Measurements from ENCODE around the gene TMTC1.

The TMTC1 gene

DNA sequence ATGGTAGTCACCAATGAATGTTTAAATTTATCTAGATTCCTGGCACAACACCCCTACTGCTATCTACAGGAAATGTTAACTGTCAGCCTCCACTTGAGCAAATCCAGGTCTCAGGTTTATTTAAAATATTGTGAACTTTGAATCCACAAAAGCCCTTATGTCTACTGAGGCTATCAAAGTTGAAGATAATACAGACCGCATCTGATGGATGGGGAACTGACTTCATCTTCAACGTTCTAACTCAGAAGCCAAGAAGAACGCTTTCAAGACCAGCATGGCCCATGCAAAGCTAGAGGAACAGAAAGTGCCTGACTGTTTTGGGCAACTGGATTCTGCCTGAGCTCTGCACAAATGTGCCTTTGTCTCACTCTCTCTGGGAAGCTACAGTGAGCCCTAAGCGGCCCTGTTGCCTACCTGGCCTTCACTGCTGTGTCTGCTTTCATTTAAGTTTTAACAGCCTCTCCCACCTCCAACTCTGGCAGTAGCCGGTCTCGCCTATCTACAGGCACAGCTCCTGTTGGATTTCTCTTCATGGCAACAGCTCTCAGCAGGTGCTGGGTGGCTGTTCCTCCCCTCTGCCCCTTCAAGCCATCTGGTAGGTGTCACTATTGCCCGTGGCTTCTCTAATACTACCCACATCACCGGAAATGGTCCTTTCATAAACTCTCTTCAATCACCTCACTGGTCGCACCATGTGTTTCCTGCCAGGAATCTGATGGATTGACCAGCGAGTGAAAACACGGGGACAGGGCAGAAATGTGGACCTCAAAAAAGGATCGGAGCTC is 174.1 kb downstream of the TMTC1 start:
- DNase-seq: no peak

DNA sequence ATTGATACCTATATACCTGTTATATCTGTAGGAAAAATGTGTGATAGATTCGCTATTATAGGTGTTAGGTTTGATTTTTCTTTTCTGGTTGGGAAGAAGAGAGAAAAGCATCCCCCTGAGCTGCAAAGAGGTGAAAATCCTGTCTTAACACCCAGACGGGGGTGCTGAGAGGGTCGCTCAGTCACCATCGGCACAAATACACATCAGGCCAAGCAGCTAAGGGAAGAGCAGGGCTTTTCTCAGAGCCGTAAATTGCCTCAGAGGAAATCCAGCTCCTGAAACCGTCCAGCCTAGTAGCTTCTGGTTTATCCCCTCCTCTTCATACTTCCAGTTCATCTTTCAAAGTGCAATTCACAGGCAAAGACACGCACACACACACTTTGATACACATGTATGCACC is 175.2 kb downstream of the TMTC1 start:
- DNase-seq: no peak

DNA sequence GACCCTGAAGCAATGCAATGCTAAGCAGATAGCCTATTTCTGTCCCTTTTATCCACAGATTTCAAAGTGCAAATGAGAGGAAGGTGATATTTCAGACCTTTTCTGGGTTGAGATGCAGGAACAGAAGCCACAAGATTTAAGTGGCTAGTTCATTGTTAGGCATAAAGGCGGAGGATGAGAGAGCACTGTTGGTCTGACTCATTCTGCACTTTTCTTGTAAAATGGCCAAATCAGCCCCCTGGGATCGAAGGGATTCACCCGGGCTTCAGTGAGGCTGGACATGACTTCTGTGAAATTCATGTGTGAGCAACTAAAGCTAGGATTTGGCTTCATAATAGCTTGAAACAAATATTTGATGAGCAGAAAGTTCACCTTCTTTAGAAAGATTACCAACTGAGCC is 184.4 kb downstream of the TMTC1 start:
- DNase-seq: no peak

DNA sequence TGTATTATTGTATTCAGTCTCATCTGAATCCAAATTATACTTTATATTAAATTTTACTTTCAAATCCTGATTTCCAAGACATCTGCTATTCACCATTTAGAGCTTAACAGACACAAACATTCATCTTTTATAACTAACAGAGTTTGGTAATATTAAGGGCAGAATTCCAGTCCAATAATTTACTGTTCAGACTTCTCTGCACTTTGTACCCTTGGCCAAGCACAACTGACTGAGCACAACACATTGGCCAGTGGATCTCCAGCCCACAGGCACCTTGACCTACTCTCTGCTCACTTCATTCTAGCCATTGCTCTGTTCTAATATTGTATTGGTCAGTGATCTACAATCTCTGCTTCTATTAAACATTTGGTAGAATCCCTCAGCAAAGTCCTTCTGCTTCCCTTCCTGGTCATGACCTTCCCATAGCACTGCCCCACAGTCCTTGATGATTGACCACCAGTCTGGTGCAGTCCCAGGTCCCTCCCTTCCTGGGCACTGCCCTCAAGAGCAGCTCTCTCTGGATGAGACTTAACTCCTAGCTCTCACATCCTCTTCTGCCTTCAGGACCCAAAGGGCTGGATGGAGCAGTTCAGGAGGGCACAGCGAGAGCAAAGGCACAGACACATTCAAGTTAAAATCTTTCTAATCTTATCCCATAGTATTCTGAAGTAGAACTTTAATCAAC is 188.5 kb downstream of the TMTC1 start:
- no peak for DNase-seq

DNA sequence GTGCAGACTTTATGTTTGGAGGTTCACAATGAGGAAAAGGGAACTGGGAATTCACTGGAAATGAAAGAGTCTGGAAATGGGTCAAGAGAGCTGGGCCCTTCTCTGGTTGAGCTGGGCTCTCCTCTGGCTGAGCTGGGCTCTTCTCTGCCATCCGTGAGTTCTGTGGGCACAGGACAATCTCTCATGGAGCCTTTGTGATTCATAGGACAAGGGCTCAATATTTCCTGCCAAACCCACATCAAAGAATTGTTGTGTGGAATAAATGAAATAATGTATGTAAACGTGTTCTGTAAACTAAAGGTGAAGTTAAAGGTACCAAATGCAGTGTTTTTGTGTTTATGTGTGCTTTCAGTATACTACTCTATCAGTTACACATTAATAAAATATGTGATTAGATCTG is 190.7 kb downstream of the TMTC1 start:
- no peak for DNase-seq

DNA sequence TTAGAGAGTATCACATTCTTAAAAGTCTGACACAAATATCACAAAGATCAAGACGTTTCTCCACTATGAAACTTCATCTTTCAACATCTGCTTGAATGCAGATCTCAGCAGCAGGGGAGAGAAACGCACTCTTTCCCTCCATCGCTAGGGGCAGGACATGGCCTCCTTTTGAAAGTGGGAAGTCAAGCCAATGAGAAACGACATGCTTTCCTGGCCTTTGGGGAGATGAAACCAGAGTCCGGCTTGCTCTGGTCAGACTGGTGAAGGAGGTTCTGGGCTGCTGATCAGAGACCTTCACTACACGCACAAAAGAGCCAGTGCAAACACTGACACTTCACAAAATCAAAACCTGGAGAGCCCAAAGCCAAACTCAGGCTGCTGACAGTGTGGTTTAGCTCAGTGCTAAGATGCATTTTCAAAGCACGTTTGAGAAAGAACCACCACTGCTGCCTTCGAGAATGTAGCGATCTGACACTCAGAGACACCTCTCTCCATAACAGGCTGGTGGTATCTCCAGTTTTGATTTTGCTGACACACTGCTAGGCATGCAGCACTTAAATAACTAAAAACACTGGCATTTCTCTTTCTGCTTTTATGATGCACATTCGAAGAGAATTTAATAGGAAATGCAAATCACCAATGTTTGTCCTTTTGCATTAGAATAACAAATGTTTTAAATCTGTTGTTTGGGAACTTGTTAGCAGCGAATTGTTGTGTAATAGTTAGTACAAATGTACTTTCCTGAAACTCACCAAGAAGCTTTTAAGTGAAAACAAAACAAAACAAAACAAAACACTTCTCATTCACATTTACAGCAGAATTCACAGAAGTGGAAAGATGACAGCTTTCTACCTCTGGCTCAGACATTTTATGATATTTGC is 192.4 kb downstream of the TMTC1 start:
- DNase-seq: no peak

DNA sequence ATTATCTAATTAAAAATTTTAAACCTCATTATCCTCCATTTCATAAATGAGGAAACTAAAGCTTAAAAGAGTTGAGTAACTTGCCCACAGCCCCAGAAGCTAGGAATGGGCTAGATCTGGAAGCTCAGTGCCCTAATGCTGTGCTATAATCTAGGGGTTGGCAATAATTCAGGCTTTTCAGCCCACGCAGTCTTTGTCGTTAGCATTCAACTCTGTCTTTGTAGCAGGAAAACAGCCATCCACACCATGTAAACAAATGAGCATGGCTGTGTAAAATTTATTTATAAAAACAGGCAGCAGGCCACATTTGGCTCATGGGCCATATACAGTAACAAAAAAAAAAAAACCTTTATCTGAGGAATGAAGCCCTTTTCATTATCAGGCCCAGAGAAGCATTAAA is 193.9 kb downstream of the TMTC1 start:
- DNase-seq: no peak

DNA sequence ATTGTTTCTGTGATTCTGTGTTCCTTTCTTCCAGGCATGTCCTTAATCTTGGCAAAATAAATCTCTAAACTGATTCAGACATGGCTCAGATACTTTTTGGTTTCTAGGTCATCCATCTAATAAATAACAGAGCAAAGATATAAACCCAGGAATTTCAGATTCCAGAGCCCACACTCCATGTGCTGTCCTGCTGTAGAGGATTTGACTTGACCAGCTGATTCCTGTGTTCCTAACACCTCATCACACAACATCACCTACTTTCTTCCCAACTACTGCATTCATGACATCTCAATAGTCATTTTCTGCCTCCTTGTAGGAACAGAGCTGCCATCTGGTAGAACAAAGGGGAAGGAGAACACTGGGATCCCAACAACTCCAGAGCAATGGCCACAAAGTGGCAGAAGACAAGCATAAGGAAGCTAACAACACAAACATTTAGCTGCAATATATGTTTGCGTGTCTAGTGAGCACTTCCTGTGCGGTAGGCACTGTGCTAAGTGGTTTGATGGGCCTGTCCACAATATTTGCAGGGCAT is 194.4 kb downstream of the TMTC1 start:
- DNase-seq: no peak

DNA sequence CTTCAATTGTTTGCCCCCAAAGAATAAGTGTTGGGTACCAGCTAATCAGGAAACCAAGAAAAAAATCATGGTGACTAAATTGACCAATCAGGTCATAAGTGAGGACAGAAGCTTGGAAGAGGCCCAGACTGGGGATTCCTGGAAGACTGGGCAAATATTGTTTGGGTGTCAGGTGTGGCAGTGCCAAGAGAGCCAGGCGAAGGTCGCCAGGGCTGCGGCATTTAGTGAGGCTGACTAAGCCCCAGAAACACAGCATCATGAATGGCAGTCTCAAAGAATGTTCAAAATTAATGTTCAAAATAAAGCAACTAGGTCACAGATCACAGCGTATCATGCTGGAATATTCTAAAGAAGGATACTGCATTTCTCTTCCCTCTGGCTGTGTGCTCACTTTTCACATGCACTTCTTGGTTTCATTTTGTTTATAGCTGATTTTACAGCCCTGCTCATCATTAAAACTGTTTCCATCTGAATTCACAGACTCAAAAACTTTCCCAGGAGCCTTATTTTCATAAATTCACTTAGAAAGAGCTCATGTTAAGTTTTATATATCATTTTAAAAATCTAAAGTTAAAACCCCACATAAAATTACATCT is 201.0 kb downstream of the TMTC1 start:
- no peak for DNase-seq

DNA sequence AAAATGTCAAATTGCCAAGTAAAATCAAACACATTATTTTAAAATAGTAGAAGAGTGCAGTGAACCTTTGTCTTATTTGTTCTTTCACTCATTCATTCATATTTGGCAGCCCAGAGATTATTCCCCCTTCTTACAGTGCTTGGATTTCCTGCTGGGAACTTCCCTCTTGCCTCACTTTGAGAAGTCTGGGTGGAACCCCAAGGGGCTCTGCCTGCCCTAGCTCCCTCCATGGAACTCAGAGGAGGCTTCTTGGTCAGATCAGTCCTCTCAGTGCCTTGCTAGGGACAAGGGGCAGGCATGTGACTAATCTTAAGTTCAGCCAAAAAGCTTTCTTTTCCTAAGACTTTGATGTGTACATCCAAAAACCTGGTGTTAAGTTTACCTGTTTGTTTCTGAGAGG is 201.6 kb downstream of the TMTC1 start:
- no peak for DNase-seq

DNA sequence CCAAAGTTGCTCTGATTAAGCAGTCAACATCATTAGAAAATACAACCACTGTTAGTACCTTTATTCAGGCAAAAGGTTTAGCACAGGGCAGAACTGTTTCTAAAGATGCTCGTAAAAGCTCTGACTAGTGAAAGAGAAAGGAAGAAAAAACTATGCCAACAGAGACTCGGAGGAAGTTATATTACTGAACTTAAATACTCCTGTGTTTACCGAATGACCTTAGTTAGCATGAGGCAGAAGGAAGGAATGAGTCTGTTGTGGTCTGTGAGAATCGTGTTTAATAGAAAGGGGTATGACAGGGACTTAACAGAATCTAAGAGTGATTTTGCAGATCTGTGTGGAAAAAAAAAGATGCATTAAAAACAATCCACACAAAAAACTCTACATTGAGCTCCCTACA is 202.1 kb downstream of the TMTC1 start:
- DNase-seq: no peak

DNA sequence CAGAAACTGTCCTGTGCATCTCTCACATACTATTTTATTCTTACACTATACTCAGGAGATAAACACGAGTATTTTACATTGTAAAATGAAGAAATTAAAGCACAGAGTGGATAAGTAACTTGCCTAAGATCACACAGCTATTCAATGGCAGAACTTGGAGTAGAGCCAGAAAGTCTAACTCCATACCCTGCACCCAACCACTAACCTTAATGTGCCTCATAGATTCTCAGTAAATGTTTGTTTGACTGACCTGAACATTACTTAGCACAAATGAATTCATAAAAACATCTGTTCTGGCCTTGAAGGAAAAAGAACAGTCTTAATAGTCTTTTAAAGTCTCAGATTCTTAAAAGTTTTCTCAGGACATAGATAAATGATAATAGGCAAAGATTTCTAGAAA is 202.8 kb downstream of the TMTC1 start:
- no peak for DNase-seq

DNA sequence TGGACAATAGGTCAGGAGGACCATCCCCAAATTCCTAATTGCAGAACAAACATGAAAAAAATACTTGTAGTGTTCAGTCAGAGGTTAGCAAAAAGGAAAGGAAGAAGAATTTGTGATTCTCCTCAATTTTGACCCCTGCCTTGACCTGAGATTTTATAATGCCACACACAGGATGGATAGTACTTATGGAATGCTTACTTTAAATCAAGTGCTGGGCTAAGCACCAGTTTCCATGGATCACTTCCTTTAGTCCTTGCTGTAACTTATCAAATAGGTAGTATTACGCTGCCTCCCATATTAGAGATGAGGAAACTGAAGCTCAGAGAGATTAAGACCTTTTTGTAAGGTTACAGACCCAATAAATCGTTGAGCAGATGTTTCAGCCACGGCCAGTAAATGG is 205.0 kb downstream of the TMTC1 start:
- DNase-seq: no peak

DNA sequence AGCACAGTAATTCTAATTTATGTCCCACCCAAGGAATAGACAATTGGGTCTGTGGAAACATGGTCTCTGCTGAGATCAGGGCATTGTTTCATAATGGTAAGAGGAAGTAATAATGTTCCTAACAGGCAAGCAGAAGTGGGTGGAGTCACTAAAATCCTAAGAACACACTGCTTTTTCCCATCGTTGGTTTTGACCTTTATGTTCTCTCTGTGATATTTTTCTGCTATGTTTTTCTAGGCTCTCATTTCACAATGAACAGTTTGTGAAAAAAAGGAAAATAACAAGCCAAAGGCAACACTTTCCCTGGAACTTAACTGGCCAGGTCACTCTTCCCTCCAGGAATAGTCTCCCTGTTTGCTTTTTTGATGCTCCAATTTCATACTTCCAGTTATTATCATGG is 205.7 kb downstream of the TMTC1 start:
- DNase-seq: no peak

DNA sequence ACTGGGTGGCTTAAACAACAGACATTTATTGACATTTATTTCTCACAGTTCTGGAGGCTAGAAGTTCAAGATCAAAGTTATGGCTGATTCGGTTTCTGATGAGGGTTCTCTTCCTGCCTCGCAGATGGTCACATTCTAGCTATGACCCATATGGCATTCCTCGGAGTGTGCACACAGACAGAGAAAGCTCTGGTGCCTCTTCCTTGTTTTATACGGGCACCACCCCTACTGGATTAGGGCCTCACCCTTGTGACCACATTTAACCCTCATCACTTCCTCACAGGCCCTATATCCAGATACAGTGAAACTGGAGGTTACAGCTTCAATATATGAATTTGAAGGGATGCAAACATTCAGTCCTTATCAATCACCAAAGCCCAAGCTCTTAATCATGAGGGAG is 209.2 kb downstream of the TMTC1 start:
- DNase-seq: no peak

DNA sequence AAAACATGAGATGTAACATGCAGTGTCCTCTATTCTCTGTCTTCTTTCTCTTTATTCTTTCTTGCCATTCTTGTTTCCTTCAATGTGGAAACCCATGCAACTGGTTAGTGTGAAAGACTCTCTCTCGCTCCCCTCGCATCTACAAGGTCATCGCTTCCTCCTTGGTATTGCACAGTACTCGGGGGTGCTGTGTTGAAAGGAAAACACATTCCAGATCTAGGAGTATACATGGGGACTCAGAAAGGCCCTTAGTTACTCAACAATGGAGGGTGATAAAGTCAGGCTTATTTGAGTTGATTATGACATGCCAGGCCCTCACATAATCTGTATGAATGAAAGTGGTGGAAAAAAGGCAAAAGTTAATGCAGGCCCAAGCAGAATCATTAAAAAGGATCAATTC is 210.8 kb downstream of the TMTC1 start:
- DNase-seq: no peak

DNA sequence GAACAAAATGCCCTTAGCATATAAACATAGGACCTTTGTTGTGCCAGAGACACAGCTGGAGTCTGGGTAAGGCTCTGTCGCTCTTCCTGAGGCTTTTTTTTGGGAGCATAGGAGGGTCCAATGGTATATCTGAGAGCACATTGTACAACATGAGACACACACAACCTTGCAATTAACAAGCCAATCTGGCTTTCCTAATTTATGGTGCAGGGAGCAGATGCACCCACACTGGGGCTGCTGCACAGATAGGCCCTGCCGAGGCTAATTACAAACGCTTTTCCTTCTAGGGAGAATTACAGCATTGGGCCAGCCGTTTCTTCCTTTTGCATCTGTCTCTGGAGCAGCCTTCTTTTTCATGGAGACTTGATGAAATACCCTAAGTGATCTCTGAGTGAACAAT is 211.3 kb downstream of the TMTC1 start:
- no peak for DNase-seq

DNA sequence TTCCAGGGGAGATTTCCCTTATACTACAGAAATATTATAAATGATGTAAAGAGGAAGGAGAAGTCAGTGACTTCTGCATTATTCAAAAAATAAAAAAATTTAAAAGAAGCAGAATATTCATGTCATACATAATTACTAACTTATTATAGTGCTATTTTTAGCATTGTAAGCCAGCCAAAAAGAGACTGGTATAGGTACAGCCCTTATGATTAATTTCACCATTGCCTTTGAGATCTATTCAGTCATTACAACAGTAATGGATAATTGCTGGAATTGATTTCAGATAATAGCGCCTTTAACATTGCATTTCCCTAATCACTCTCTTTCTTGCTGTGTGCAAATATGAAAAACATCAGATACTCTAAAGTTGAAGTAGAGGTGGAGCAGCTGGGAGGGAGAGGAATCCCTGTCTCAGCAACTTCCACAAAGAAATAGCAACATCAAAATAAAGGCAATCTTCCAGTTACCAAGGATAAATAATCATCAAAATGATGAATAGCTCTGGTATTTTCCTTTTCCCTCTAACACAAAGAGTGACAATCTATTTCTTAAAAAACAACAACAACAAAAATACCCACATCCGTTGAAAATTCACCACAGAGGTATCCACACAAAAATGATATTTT is 214.5 kb downstream of the TMTC1 start:
- DNase-seq: no peak

DNA sequence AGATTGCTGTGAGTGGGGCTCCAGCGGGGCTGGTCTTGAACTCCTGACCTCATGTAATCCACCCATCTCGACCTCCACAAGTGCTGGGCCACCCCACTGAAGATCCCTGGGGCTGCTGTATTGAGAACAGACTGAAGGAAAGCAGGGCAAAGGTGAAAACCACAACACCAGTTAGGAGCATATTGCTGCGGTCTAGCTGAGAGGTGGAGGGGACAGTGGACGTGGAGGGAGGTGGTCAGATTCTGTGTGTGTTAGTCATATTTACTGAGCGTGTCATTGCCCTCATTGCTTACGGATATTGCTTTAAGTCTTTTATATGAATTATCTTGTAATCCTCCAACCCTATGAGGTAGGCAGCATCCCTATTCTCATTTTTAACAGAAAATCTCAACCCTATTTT is 217.3 kb downstream of the TMTC1 start:
- no peak for DNase-seq

DNA sequence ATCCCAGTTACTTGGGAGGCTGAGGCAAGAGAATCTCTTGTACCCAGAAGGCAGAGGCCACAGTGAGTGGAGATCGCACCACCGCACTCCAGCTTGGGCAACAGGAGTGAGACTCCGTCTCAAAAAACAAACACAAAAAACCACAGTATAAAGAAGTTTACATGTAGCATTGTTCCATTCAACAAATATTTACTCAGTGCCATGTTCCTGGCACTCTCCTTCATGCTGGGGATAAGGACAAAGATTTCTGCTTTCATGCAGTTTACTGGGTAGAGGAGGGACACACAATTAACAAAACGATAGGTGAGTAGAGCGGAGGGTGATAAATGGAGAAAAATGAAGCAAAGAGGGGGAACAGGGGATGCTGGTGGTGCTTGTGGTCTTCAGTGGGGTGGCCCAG is 218.0 kb downstream of the TMTC1 start:
- no peak for DNase-seq

DNA sequence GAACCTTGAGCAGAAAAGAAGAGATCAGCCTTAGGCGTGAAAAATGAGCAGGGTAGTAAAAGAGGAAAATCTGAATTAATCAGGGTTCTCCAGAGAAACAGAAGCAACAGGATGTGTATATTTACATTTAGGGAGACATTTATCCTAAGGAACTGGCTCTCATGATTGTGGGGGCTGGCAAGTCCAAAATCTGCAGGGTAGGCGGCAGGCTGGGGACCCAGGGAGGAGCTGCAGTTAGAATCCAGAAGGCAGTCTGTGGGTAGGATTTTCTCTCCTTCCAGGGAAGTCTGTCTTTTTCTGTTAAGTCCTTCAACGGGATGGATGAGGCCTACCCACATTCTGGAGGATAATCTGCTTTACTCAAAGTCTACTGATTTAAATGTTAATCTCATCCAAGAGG is 218.8 kb downstream of the TMTC1 start:
- no peak for DNase-seq

DNA sequence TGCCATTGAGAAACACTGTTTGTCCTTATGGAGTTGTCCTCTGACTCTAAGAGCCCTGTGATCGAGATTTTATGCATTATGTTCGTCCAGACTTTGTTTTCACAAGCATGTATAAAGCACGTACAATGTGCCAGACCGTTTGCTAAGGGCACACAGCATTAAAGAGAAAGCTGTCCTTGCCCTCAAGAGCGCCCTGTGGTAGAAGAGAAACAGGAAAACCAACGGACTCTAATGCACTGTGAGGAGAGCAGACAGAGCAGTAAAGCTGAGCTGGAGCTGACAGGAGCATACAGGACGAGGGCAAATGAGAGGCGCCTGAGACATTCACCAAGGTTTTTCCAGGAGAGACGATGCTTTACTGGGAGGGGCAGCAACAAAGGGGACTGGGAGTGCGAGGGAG is 220.1 kb downstream of the TMTC1 start:
- DNase-seq: no peak

DNA sequence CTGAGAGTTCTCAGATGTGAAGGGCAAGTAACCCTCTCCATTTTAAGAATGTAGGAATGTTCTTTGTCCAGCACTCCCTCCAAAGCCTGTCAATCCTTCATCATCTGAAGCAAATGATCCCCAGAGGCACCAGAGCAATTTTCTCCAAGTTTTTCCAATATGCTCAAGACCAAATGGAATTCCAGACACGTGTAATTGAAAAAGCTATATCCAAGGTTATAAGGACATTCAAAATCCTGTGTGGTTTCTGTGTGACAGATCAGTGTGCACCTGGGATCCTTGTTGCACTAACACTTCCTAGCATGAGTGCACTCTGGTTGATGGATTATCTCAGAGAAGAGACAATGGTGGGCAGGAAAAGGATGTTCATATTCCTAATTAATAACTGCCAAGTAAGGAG is 220.7 kb downstream of the TMTC1 start:
- no peak for DNase-seq
